Liver (tissue), 3 donors: ENCODE measurements around the gene SHF.

ENCODE experiments used
- EGR1 ChIP-seq, 2 donors: IDR thresholded peaks; 2 replicates each; pipeline ENCODE4 v1.6.1; 2016 to 2018; ENCODE audit warnings: antibody characterized with exemption in 2 of 2, low read depth in 2 of 2
- JUND ChIP-seq, 2 donors: IDR thresholded peaks; 2 replicates each; pipeline ENCODE4 v1.6.1; 2016; ENCODE audit warnings: antibody characterized with exemption in 2 of 2
- MAX ChIP-seq: IDR thresholded peaks from 2 replicates; pipeline ENCODE4 v1.6.1; 2016; ENCODE audit warnings: antibody characterized with exemption
- RAD21 ChIP-seq, 2 donors: IDR thresholded peaks; 2 replicates each; pipeline ENCODE4 v1.6.1; 2016; ENCODE audit warnings: antibody characterized with exemption in 2 of 2, mild to moderate bottlenecking in 2 of 2
- REST ChIP-seq: IDR thresholded peaks from 2 replicates; pipeline ENCODE4 v1.6.1; 2016; ENCODE audit warnings: antibody characterized with exemption, mild to moderate bottlenecking
- SP1 ChIP-seq: IDR thresholded peaks from 2 replicates; pipeline ENCODE4 v1.6.1; 2018; ENCODE audit warnings: antibody characterized with exemption, mild to moderate bottlenecking
- TAF1 ChIP-seq: conservative IDR thresholded peaks from 2 replicates; pipeline ENCODE4 v1.6.1; 2016; ENCODE audit warnings: antibody characterized with exemption, mild to moderate bottlenecking
- TF ChIP-seq, protein P1 (sequence below): fragments of 150-350 bp; IDR thresholded peaks from 2 replicates; pipeline ENCODE4 v1.5.1; 2017; ENCODE audit warnings: improper control_type of control experiment, low read depth, low read length; ENCODE audit not compliant: missing input control
- TF ChIP-seq, protein P2 (sequence below): IDR thresholded peaks from 2 replicates; pipeline ENCODE4 v1.6.1; 2016; ENCODE audit warnings: antibody characterized with exemption
- donor health status: healthy.
- donor health status: healthy.

DNA sequence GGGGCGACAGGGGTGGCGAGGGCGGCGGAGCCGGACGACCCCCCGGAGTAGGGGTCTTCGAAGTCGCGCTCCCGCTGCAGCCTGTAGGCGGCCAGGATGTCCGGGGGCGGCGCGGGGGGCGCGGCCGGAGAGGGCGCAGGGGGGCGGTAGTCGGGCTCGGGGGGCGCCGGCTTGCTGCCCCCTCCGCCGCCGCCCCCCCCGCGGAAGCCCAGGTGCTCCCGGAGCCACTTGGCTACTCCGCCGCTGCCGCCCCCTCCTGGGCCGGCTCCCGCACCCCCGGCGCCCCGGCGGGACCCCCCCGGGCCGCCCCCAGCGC lies 230 bp downstream of the SHF start:
- TF ChIP-seq, protein P1, sequence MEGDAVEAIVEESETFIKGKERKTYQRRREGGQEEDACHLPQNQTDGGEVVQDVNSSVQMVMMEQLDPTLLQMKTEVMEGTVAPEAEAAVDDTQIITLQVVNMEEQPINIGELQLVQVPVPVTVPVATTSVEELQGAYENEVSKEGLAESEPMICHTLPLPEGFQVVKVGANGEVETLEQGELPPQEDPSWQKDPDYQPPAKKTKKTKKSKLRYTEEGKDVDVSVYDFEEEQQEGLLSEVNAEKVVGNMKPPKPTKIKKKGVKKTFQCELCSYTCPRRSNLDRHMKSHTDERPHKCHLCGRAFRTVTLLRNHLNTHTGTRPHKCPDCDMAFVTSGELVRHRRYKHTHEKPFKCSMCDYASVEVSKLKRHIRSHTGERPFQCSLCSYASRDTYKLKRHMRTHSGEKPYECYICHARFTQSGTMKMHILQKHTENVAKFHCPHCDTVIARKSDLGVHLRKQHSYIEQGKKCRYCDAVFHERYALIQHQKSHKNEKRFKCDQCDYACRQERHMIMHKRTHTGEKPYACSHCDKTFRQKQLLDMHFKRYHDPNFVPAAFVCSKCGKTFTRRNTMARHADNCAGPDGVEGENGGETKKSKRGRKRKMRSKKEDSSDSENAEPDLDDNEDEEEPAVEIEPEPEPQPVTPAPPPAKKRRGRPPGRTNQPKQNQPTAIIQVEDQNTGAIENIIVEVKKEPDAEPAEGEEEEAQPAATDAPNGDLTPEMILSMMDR = no peak
- TF ChIP-seq, protein P2, sequence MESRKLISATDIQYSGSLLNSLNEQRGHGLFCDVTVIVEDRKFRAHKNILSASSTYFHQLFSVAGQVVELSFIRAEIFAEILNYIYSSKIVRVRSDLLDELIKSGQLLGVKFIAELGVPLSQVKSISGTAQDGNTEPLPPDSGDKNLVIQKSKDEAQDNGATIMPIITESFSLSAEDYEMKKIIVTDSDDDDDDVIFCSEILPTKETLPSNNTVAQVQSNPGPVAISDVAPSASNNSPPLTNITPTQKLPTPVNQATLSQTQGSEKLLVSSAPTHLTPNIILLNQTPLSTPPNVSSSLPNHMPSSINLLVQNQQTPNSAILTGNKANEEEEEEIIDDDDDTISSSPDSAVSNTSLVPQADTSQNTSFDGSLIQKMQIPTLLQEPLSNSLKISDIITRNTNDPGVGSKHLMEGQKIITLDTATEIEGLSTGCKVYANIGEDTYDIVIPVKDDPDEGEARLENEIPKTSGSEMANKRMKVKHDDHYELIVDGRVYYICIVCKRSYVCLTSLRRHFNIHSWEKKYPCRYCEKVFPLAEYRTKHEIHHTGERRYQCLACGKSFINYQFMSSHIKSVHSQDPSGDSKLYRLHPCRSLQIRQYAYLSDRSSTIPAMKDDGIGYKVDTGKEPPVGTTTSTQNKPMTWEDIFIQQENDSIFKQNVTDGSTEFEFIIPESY = no peak
- TF ChIP-seq TAF1 (no peak), REST (no peak), RAD21 (IDR thresholded peaks at IDR 0.05) (no peak), MAX (no peak), JUND (IDR thresholded peaks at IDR 0.05) (no peak), EGR1 (IDR thresholded peaks at IDR 0.05; ENCODE audit: low read depth in 2 of 2) (no peak), SP1 (no peak)
